Caco-2 (cell line): ENCODE data around the gene MYO1E. TPM values are rescaled to one million over a fixed set of nuclear protein-coding genes. Genes with fewer than 3 reads are reported as not detected.

Experiments
- BruUV-seq: library from RNA; stranded (reverse); fragments of 400-500 nt; replicated peaks from 2 replicates; lab custom pipeline; 2021; lab: Mats Ljungman, UMichigan
- CTCF ChIA-PET: fragments of 300-600 bp; sonication (Branson Sonifier 250); formaldehyde crosslinking; loops from one replicate; lab custom pipeline; 2022; ENCODE audit warnings: antibody characterized with exemption; lab: Charles Lee
- POLR2A ChIA-PET: fragments of 300-600 bp; sonication (Branson Sonifier 250); formaldehyde crosslinking; loops from one replicate; lab custom pipeline; 2022; ENCODE audit warnings: antibody characterized with exemption; lab: Charles Lee
- DNase-seq, 2 experiments: peaks; one replicate each; pipeline versions ENCODE4 v3.0.0 to v3.0.0-alpha.2; 2020 to 2022
- H3K27me3 ChIP-seq: replicated peaks from 2 replicates; pipeline ENCODE4 v1.6.0; 2011; ENCODE audit warnings: low read length; ENCODE audit not compliant: control insufficient read depth, insufficient read depth
- H3K36me3 ChIP-seq: 2 replicates; pipeline ENCODE4 v1.5.1; 2011; ENCODE audit warnings: low read length; ENCODE audit not compliant: control insufficient read depth, insufficient read depth
- H3K4me1 ChIP-seq: fragments of 250-450 bp; sonication (Bioruptor Pico); 2 replicates; pipeline ENCODE4 v1.5.1; 2020; ENCODE audit warnings: mild to moderate bottlenecking
- H3K4me3 ChIP-seq: 2 replicates; pipeline ENCODE4 v1.5.1; 2011; ENCODE audit warnings: low read depth, mild to moderate bottlenecking, control low read depth, low read length
- H3K9me3 ChIP-seq: fragments of 250-450 bp; sonication (Bioruptor Pico); 2 replicates; pipeline ENCODE4 v1.5.1; 2020; ENCODE audit warnings: mild to moderate bottlenecking, moderate library complexity
- H3K27ac Mint-ChIP-seq: one replicate; pipeline ENCODE4 v1.8.0; 2022; ENCODE audit warnings: mixed read lengths; ENCODE audit not compliant: unreplicated experiment
- H3K27me3 Mint-ChIP-seq: one replicate; pipeline ENCODE4 v1.8.0; 2022; ENCODE audit warnings: mixed read lengths; ENCODE audit not compliant: insufficient read depth, unreplicated experiment
- H3K36me3 Mint-ChIP-seq: one replicate; pipeline ENCODE4 v1.8.0; 2022; ENCODE audit warnings: mild to moderate bottlenecking, mixed read lengths; ENCODE audit not compliant: insufficient read depth, unreplicated experiment
- H3K4me1 Mint-ChIP-seq: one replicate; pipeline ENCODE4 v1.8.0; 2022; ENCODE audit warnings: low read depth, mixed read lengths; ENCODE audit not compliant: unreplicated experiment
- H3K4me3 Mint-ChIP-seq: one replicate; pipeline ENCODE4 v1.8.0; 2022; ENCODE audit warnings: mild to moderate bottlenecking, moderate library complexity, mixed read lengths; ENCODE audit not compliant: unreplicated experiment
- H3K9me3 Mint-ChIP-seq: one replicate; pipeline ENCODE4 v1.8.0; 2022; ENCODE audit warnings: mixed read lengths; ENCODE audit not compliant: unreplicated experiment
- intact Hi-C: fragments of 100-400 bp; cut with micrococcal nuclease; formaldehyde crosslinking; loops from one replicate; pipeline ENCODE4 v1.10.0; 2022; ENCODE audit not compliant: unreplicated experiment
- total RNA-seq: library from RNA; stranded (reverse); gene quantifications from 2 replicates; pipeline ENCODE4 v1.2.3, GENCODE V29; 2022
- TF ChIP-seq, protein P1 (sequence below), 2 experiments: fragments of 200-600 bp in 1 of 2; IDR thresholded peaks; 1 replicate in 1 of 2; 2 replicates in 1 of 2; pipeline versions ENCODE4 v1.5.1 to v1.8.0; 2011 to 2022; ENCODE audit warnings: antibody characterized with exemption in 1 of 2, control low read depth in 1 of 2, inconsistent platforms in 1 of 2, low read depth in 1 of 2, low read length in 1 of 2, mild to moderate bottlenecking in 1 of 2, moderate library complexity in 1 of 2; ENCODE audit not compliant: insufficient read depth in 1 of 2, severe bottlenecking in 1 of 2, unreplicated experiment in 1 of 2

MYO1E gene
- total RNA-seq, 1 experiment from 2014 or later = 187 TPM

DNA sequence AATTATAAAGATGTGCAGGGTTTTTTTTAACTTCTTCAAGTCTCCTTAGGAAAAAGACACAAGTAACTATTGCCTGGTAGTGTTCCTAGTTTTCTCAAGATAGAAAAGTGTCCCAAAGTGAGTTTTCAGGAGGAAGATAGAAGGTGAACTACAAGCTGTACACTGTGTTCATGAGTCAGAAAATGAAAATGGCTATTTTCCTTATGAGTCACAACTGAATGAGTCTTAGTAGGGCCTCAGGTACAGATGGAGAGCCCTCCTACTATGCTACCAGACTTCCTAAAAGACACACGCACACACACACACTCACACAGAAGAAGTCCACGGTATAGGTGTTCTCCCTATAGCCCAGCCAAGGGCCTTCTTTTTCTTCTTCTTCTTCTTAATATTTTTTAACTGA lies 3.1 kb downstream of the MYO1E start:
- intact Hi-C loops = no loop called here
- Histone ChIP-seq H3K9me3 (no peaks in the 10 kb centered on the region), H3K4me3 (no peak overlapping the region), H3K27me3 (no peaks in the 10 kb centered on the region), H3K4me1 (peaks cover 44% of the 10 kb centered on the region), H3K36me3 (no peaks in the 10 kb centered on the region)
- H3K4me1 Mint-ChIP-seq = peaks cover 23% of the 10 kb centered on the region
- peak overlapping the region; percentile 98 for H3K4me3 Mint-ChIP-seq
- DNase-seq = no peak
- TF ChIP-seq, protein P1, sequence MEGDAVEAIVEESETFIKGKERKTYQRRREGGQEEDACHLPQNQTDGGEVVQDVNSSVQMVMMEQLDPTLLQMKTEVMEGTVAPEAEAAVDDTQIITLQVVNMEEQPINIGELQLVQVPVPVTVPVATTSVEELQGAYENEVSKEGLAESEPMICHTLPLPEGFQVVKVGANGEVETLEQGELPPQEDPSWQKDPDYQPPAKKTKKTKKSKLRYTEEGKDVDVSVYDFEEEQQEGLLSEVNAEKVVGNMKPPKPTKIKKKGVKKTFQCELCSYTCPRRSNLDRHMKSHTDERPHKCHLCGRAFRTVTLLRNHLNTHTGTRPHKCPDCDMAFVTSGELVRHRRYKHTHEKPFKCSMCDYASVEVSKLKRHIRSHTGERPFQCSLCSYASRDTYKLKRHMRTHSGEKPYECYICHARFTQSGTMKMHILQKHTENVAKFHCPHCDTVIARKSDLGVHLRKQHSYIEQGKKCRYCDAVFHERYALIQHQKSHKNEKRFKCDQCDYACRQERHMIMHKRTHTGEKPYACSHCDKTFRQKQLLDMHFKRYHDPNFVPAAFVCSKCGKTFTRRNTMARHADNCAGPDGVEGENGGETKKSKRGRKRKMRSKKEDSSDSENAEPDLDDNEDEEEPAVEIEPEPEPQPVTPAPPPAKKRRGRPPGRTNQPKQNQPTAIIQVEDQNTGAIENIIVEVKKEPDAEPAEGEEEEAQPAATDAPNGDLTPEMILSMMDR (IDR thresholded peaks at IDR 0.05; ENCODE audit: insufficient read depth in 1 of 2, low read depth in 1 of 2, low read length in 1 of 2, severe bottlenecking in 1 of 2, unreplicated experiment in 1 of 2) = no peak
- BruUV-seq = no TSS peak
- H3K36me3 Mint-ChIP-seq = peaks cover 31% of the 10 kb centered on the region
- peak overlapping the region; percentile 16 for H3K27ac Mint-ChIP-seq
- no peaks in the 10 kb centered on the region for H3K27me3 Mint-ChIP-seq
- peaks cover 9% of the 10 kb centered on the region for H3K9me3 Mint-ChIP-seq
- CTCF ChIA-PET = no interaction called here
- POLR2A ChIA-PET = no interaction called here

DNA sequence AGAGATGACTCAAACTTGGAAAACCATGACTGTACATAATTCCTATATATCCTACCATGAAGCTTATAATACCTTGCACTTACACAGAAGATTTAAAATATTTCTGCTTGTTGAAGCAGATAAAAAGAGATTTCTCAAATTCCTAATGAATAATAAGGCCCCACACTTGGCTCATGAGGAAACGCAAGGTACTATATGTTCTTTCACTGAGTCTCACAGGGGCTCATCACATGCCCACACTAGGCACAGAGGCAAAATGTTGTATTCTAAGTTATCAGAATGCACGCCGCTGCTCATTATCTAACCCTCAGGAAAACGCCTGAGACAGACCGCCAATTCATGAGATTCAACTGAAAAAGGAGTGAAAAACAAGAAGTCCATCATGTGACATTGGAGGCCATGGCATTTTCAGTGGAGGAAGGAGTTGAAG lies 5.6 kb downstream of the MYO1E start:
- Histone ChIP-seq H3K4me1 (peaks cover 42% of the 10 kb centered on the region), H3K36me3 (no peaks in the 10 kb centered on the region), H3K27me3 (no peaks in the 10 kb centered on the region), H3K9me3 (no peaks in the 10 kb centered on the region), H3K4me3 (no peak overlapping the region)
- intact Hi-C loops = no loop called here
- BruUV-seq = no TSS peak
- TF ChIP-seq, protein P1 (IDR thresholded peaks at IDR 0.05; ENCODE audit: insufficient read depth in 1 of 2, low read depth in 1 of 2, low read length in 1 of 2, severe bottlenecking in 1 of 2, unreplicated experiment in 1 of 2) = no peak
- H3K4me3 Mint-ChIP-seq = no peak overlapping the region
- ChIA-PET CTCF (no interaction called here), POLR2A (no interaction called here)
- no peak for DNase-seq
- peak overlapping the region; percentile 36 for H3K27ac Mint-ChIP-seq
- H3K9me3 Mint-ChIP-seq = peaks cover 9% of the 10 kb centered on the region
- H3K36me3 Mint-ChIP-seq = peaks cover 21% of the 10 kb centered on the region
- H3K4me1 Mint-ChIP-seq = peaks cover 23% of the 10 kb centered on the region
- H3K27me3 Mint-ChIP-seq = no peaks in the 10 kb centered on the region

DNA sequence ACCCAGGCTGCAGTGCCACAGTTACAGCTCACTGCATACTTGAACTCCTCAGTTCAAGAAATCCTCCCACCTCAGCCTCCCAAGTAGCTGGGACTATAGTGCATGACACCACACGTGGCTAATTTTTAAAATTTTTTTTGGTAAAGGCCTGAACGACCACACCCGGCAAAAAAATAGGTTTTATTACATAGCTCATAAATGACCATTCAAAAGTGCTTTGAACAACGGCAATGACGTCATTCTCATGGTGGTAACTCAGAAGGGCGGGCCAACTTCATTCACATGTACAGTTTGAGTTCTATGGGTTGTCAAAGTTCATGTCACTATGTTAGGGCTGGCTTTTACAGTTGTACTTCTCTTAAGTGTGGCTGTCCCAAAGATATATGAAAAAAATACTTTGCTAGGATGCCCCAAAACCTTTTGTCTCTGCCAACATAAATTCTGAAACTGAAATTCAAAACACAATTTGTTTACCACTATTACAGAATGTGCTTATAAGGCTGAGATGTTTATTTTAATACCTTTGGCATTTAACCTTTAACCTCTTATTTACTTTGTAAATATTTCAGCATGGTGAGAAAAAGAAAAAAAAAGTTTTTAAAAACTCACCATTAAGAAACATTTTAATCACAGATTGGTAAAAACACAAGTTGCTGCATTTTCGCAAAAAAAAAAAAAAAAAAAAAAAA lies 6.2 kb downstream of the MYO1E start:
- Histone ChIP-seq H3K36me3 (no peaks in the 10 kb centered on the region), H3K4me3 (no peak overlapping the region), H3K9me3 (no peaks in the 10 kb centered on the region), H3K27me3 (no peaks in the 10 kb centered on the region), H3K4me1 (peaks cover 42% of the 10 kb centered on the region)
- BruUV-seq = no TSS peak
- Mint-ChIP-seq H3K27ac (peak overlapping the region; percentile 85), H3K9me3 (peaks cover 9% of the 10 kb centered on the region), H3K27me3 (no peaks in the 10 kb centered on the region), H3K4me1 (peaks cover 23% of the 10 kb centered on the region), H3K36me3 (peaks cover 21% of the 10 kb centered on the region), H3K4me3 (no peak overlapping the region)
- TF ChIP-seq, protein P1 (IDR thresholded peaks at IDR 0.05; ENCODE audit: insufficient read depth in 1 of 2, low read depth in 1 of 2, low read length in 1 of 2, severe bottlenecking in 1 of 2, unreplicated experiment in 1 of 2) = no peak
- ChIA-PET CTCF (no interaction called here), POLR2A (no interaction called here)
- DNase-seq = no peak
- intact Hi-C loops = no loop called here
